ENCODE data around the gene N4BP3. TPM values are rescaled to one million over a fixed set of nuclear protein-coding genes. Genes with fewer than 3 reads are reported as not detected.
A peak's percentile ranks its signal among the peaks of the same experiment; 100 is the strongest.

The N4BP3 gene
- total and polyA plus RNA-seq, 2 of the 13 experiments (the other 11 are each of a cell fraction or from before 2014, with no cell fraction given) = 0.13 TPM; not detected in 1

GRCh38 chr5:178116143-178116885, 3.0 kb downstream of the N4BP3 start (continued):
- TF ChIP-seq SIN3A (IDR thresholded peaks at IDR 0.05; ENCODE audit: borderline replicate concordance, low read depth, low read length) = no peak
- TF ChIP-seq RARA (CRISPR knock-in tag; IDR thresholded peaks at IDR 0.05) = peak; percentile 74
- TF ChIP-seq ZNF296 (CRISPR knock-in tag; conservative IDR thresholded peaks at IDR 0.05) = no peak
- TF ChIP-seq SOX6 (IDR thresholded peaks at IDR 0.05) = no peak
- TF ChIP-seq SOX6 (CRISPR knock-in tag; IDR thresholded peaks at IDR 0.05) = no peak
- TF ChIP-seq ZSCAN30 (CRISPR knock-in tag; IDR thresholded peaks at IDR 0.05) = no peak
- no peak for TF ChIP-seq ZNF563 (CRISPR knock-in tag; IDR thresholded peaks at IDR 0.05)
- TF ChIP-seq HCFC1 (IDR thresholded peaks at IDR 0.05; ENCODE audit: low read depth, low read length) = no peak
- TF ChIP-seq ATAD3A (CRISPR knock-in tag; IDR thresholded peaks at IDR 0.05) = no peak
- no peak for TF ChIP-seq PCBP1 (IDR thresholded peaks at IDR 0.05; ENCODE audit: borderline replicate concordance, low read depth, low read length)
- no peak for TF ChIP-seq RFXAP (CRISPR knock-in tag; IDR thresholded peaks at IDR 0.05; ENCODE audit: borderline replicate concordance)
- 0 out of 2 replicates have a peak, but pooled peaks have one; percentile 16 for TF ChIP-seq TBX2 (CRISPR knock-in tag; IDR thresholded peaks at IDR 0.05; ENCODE audit: borderline replicate concordance)

- no peak overlapping the region for H3K27ac ChIP-seq (ENCODE audit: extremely low read length, insufficient read depth, low read length)
- H3K9ac ChIP-seq (ENCODE audit: insufficient read depth, low read depth, low read length) = no peak overlapping the region
- WGBS (ENCODE audit: low lambda C conversion rate) = 57% methylated on average over 9 of the region's 18 CpGs
- H3K36me3 ChIP-seq (replicated peaks in 1 of 2; ENCODE audit: control insufficient read depth in 1 of 2, insufficient read depth in 2 of 2, low read length in 2 of 2) = no peaks in the 10 kb centered on the region
- H3K79me2 ChIP-seq (ENCODE audit: insufficient read depth, low read length) = no peaks in the 10 kb centered on the region
- ATAC-seq (no peak), FAIRE-seq (no peak), DNase-seq (ENCODE audit: low spot score) (no peak)
- intact Hi-C loops (cut with micrococcal nuclease; ENCODE audit: unreplicated experiment) (no loop called here), in situ Hi-C loops (cut with HindIII; ENCODE audit: extremely low pct_ligation_motif_present, low pct_unique_long_range_greater_than_20kb) (no loop called here)
- no peaks in the 10 kb centered on the region for H4K20me1 ChIP-seq (ENCODE audit: insufficient read depth, low read length)
- POLR2A ChIA-PET = no interaction called here
- no peak overlapping the region for H2AFZ ChIP-seq (ENCODE audit: low read length)
- no peak overlapping the region for H3K4me2 ChIP-seq (ENCODE audit: low read depth, low read length)
- no peaks in the 10 kb centered on the region for H3K9me3 ChIP-seq (ENCODE audit: low read length)
- no TSS peak for BruUV-seq (replicated peaks)
- H3K27me3 ChIP-seq (ENCODE audit: control insufficient read depth in 1 of 2, insufficient read depth in 2 of 2, low read length in 2 of 2) = peaks cover 12 to 61% of the 10 kb centered on the region in 2 experiments
- no peak overlapping the region for H3K4me3 ChIP-seq (replicated peaks in 1 of 3; ENCODE audit: insufficient read depth in 1 of 3, low read depth in 2 of 3, low read length in 3 of 3)
- peaks cover 19% of the 10 kb centered on the region for H3K4me1 ChIP-seq (ENCODE audit: insufficient read depth, low read length)
- CTCF ChIA-PET (ENCODE audit: low intra/inter-chr PET ratio, low total read pairs) = no interaction called here
- TF ChIP-seq AKNA (CRISPR knock-in tag; IDR thresholded peaks at IDR 0.05; ENCODE audit: borderline replicate concordance) = no peak
- TF ChIP-seq, protein P1, sequence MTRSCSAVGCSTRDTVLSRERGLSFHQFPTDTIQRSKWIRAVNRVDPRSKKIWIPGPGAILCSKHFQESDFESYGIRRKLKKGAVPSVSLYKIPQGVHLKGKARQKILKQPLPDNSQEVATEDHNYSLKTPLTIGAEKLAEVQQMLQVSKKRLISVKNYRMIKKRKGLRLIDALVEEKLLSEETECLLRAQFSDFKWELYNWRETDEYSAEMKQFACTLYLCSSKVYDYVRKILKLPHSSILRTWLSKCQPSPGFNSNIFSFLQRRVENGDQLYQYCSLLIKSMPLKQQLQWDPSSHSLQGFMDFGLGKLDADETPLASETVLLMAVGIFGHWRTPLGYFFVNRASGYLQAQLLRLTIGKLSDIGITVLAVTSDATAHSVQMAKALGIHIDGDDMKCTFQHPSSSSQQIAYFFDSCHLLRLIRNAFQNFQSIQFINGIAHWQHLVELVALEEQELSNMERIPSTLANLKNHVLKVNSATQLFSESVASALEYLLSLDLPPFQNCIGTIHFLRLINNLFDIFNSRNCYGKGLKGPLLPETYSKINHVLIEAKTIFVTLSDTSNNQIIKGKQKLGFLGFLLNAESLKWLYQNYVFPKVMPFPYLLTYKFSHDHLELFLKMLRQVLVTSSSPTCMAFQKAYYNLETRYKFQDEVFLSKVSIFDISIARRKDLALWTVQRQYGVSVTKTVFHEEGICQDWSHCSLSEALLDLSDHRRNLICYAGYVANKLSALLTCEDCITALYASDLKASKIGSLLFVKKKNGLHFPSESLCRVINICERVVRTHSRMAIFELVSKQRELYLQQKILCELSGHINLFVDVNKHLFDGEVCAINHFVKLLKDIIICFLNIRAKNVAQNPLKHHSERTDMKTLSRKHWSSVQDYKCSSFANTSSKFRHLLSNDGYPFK (CRISPR knock-in tag; IDR thresholded peaks at IDR 0.05; ENCODE audit: borderline replicate concordance) = no peak
Observed at GRCh38 chr5:178117923-178118701, 4.8 kb downstream of the N4BP3 start.
